OCI-LY7 (cell line): ENCODE data around the gene CST6. TPM values are rescaled to one million over a fixed set of nuclear protein-coding genes. Genes with fewer than 3 reads are reported as not detected.

Experiments
- BruUV-seq: library from RNA; stranded (reverse); fragments of 400-500 nt; replicated peaks from 2 replicates; lab custom pipeline; 2021; lab: Mats Ljungman, UMichigan
- CTCF ChIA-PET: fragments of 300-600 bp; sonication (Branson Sonifier 250); formaldehyde crosslinking; loops from one replicate; lab custom pipeline; 2022; ENCODE audit warnings: antibody characterized with exemption; ENCODE audit not compliant: unreplicated experiment; lab: Charles Lee
- POLR2A ChIA-PET: fragments of 300-600 bp; sonication (Branson Sonifier 250); formaldehyde crosslinking; loops from one replicate; lab custom pipeline; 2022; ENCODE audit warnings: antibody characterized with exemption; lab: Charles Lee
- DNase-seq: peaks from one replicate; pipeline ENCODE4 v3.0.0-alpha.2; 2015; ENCODE audit warnings: low spot score
- H2AFZ ChIP-seq: fragments of 200-600 bp; sonication (generic), shearing (Covaris generic); 2 replicates; pipeline ENCODE4 v1.6.1; 2014; ENCODE audit warnings: mild to moderate bottlenecking, antibody characterized with exemption, low read length, moderate library complexity
- H3K27ac ChIP-seq: fragments of 200-600 bp; sonication (generic); 2 replicates; pipeline ENCODE4 v1.5.1; 2014; ENCODE audit warnings: mixed run types, low read depth, mild to moderate bottlenecking, moderate library complexity, low read length, inconsistent platforms; ENCODE audit not compliant: poor library complexity, severe bottlenecking
- H3K36me3 ChIP-seq: fragments of 200-600 bp; sonication (generic); 2 replicates; pipeline ENCODE4 v1.6.1; 2014; ENCODE audit warnings: mild to moderate bottlenecking, antibody characterized with exemption, low read length, moderate library complexity, mixed read lengths; ENCODE audit not compliant: insufficient read depth
- H3K4me1 ChIP-seq: fragments of 200-600 bp; sonication (generic); 2 replicates; pipeline ENCODE4 v1.5.1; 2014; ENCODE audit warnings: mild to moderate bottlenecking, low read length; ENCODE audit not compliant: insufficient read depth, poor library complexity, severe bottlenecking
- H3K4me2 ChIP-seq: fragments of 200-600 bp; sonication (generic); 2 replicates; pipeline ENCODE4 v1.6.1; 2014; ENCODE audit warnings: mild to moderate bottlenecking, low read length
- H3K4me3 ChIP-seq: fragments of 200-600 bp; sonication (generic); 2 replicates; pipeline ENCODE4 v1.5.1; 2014; ENCODE audit warnings: mild to moderate bottlenecking, low read depth, low read length; ENCODE audit not compliant: poor library complexity, severe bottlenecking
- H3K79me2 ChIP-seq: fragments of 200-600 bp; sonication (generic); 2 replicates; pipeline ENCODE4 v1.6.1; 2016; ENCODE audit warnings: low read depth, mild to moderate bottlenecking, low read length, moderate library complexity, mixed read lengths; ENCODE audit not compliant: insufficient read depth
- H3K9me2 ChIP-seq: fragments of 200-600 bp; sonication (generic); 2 replicates; pipeline ENCODE4 v1.6.1; 2016; ENCODE audit warnings: mild to moderate bottlenecking, low read length, mixed read lengths; ENCODE audit not compliant: insufficient read depth
- H3K9me3 ChIP-seq: fragments of 200-600 bp; sonication (generic); 2 replicates; pipeline ENCODE4 v1.6.1; 2014; ENCODE audit warnings: mild to moderate bottlenecking, mixed run types, low read length, mixed read lengths
- H4K20me1 ChIP-seq: fragments of 200-600 bp; sonication (generic); 2 replicates; pipeline ENCODE4 v1.6.1; 2014; ENCODE audit warnings: mild to moderate bottlenecking, antibody characterized with exemption, low read length, moderate library complexity, mixed read lengths; ENCODE audit not compliant: insufficient read depth
- EZH2phosphoT487 ChIP-seq: fragments of 200-600 bp; sonication (generic); IDR thresholded peaks from 2 replicates; pipeline ENCODE4 v1.6.1; 2018; ENCODE audit warnings: low read depth, borderline replicate concordance, mild to moderate bottlenecking, mixed run types, antibody characterized with exemption, low read length, moderate library complexity, mixed read lengths
- intact Hi-C: fragments of 100-400 bp; cut with micrococcal nuclease; formaldehyde crosslinking; loops from one replicate; pipeline ENCODE4 v1.10.0; 2022; ENCODE audit not compliant: unreplicated experiment
- total RNA-seq, 2 experiments: library from RNA; depleted of rRNA in 1 of 2; stranded (reverse); fragments of >200 nt in 1 of 2; shearing (Covaris generic) in 1 of 2; gene quantifications; 2 replicates each; pipeline ENCODE4 v1.2.3, GENCODE V29; 2014 to 2022
- TF ChIP-seq, protein P1 (sequence below): fragments of 200-600 bp; sonication (generic); conservative IDR thresholded peaks from 2 replicates; pipeline ENCODE4 v1.5.1; 2014; ENCODE audit warnings: mild to moderate bottlenecking, antibody characterized with exemption, low read length, moderate library complexity, mixed read lengths

Gene CST6
- total RNA-seq, 2 experiments from 2014 or later: not detected

DNA sequence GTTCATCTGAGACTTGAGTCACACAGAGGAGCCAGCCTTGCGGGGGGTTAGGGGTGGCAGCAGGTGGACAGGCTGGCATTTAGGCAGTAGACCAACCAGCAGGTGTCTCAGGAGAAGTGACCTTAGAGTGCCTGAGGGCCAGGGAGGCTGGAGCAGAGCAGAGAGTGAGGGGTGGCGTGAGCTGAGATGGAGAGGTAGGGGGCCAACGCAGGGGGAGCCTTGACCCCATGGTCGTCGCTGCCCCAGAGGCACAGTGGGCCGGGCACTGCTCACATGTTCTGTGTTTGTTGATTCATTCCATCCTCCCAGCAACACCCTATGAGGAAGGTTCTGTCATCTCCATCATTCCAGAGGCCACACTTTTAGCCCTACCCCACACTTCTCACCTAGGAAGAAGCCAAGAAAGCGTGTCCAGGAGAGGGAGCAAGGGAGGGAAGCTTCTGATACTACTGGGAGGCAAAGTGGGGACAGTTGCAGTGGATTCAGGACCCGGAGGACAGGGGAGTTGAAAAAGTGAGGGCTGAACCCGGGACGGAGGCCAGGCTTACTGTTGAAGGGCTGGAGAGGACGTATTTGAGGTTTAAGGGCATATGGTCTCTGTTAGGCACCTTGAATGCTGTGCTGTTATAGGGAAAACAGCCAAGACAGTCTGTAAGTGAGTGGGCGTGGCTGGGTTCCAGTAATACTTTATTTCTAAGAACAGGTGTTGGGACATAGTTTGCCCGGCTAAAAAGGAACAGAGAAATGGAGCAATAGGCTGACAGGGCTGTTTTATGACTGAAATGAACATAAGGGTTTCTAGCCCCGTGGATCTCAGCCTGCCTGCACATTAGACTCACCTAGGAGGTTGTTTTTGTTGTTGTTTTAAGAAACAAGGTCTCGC, 43.0 kb upstream of the CST6 start:
- H3K4me1 ChIP-seq: no peaks in the 10 kb centered on the region
- H3K36me3 ChIP-seq: peaks cover 87% of the 10 kb centered on the region
- H3K9me2 ChIP-seq: no peaks in the 10 kb centered on the region
- no peak overlapping the region for H3K27ac ChIP-seq
- CTCF ChIA-PET: no interaction called here
- H2AFZ ChIP-seq: no peak overlapping the region
- no TSS peak for BruUV-seq
- no peaks in the 10 kb centered on the region for H3K9me3 ChIP-seq
- H3K4me3 ChIP-seq: no peak overlapping the region
- H3K4me2 ChIP-seq: no peak overlapping the region
- TF ChIP-seq, protein P1, sequence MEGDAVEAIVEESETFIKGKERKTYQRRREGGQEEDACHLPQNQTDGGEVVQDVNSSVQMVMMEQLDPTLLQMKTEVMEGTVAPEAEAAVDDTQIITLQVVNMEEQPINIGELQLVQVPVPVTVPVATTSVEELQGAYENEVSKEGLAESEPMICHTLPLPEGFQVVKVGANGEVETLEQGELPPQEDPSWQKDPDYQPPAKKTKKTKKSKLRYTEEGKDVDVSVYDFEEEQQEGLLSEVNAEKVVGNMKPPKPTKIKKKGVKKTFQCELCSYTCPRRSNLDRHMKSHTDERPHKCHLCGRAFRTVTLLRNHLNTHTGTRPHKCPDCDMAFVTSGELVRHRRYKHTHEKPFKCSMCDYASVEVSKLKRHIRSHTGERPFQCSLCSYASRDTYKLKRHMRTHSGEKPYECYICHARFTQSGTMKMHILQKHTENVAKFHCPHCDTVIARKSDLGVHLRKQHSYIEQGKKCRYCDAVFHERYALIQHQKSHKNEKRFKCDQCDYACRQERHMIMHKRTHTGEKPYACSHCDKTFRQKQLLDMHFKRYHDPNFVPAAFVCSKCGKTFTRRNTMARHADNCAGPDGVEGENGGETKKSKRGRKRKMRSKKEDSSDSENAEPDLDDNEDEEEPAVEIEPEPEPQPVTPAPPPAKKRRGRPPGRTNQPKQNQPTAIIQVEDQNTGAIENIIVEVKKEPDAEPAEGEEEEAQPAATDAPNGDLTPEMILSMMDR: no peak
- TF ChIP-seq EZH2phosphoT487: no peak
- H4K20me1 ChIP-seq: no peaks in the 10 kb centered on the region
- H3K79me2 ChIP-seq: peaks cover 5% of the 10 kb centered on the region; the same call in 1 of the 2 replicates
- intact Hi-C loops: no loop called here
- no peak for DNase-seq
- POLR2A ChIA-PET: no interaction called here

DNA sequence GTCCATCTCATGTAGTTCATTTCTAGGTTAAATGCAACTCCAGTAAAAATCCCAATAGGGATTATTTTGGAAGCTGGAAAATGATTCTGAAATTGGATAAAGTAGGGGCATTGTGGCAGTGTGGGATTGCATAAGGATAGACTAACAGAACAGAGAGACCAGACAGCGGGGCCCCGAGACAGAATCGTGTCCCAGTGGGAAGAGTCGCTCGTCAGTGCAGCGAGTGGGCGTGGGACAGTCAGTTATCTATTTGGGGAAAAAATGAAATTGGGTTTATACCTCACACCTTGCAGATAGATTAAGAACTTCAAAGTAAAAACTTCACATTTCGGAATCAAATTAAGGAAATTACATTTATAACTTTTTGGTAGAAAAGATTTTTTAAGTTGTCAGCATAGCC, 39.7 kb upstream of the CST6 start:
- H3K27ac ChIP-seq: no peak overlapping the region
- H3K4me1 ChIP-seq: no peaks in the 10 kb centered on the region
- BruUV-seq: no TSS peak
- no peak overlapping the region for H3K4me2 ChIP-seq
- no peak for DNase-seq
- H3K9me3 ChIP-seq: no peaks in the 10 kb centered on the region
- no peaks in the 10 kb centered on the region for H4K20me1 ChIP-seq
- ChIA-PET CTCF (interaction anchor here (0.5 kb wide), 1 partner anchor 70 kb away, joined by 4 read pairs; no protein-coding TSS in a partner anchor), POLR2A (interaction anchor here (0.7 kb wide), 1 partner anchor 173 kb away, joined by 3 read pairs; no protein-coding TSS in a partner anchor)
- intact Hi-C loops: no loop called here
- no peak overlapping the region for H2AFZ ChIP-seq
- H3K79me2 ChIP-seq: no peaks in the 10 kb centered on the region
- no peaks in the 10 kb centered on the region for H3K9me2 ChIP-seq
- no peak overlapping the region for H3K4me3 ChIP-seq
- TF ChIP-seq, protein P1: no peak
- TF ChIP-seq EZH2phosphoT487: no peak
- H3K36me3 ChIP-seq: peaks cover 69% of the 10 kb centered on the region
